Gastroesophageal sphincter (tissue), 4 donors: ENCODE results near the gene TET3. TPM values are rescaled to one million over a fixed set of nuclear protein-coding genes. Genes with fewer than 3 reads are reported as not detected.

Source experiments
- ATAC-seq: fragments of 150-250 bp; one replicate; pipeline ENCODE4 v1.9.1; 2016; ENCODE audit warnings: mild to moderate bottlenecking, moderate library complexity
- H3K27ac ChIP-seq, 4 donors: fragments of 200-600 bp; sonication (generic) in 3 of 4; 1 replicate in 3 of 4; 2 replicates in 1 of 4; pipeline ENCODE4 v1.5.1; 2016 to 2019
- H3K27me3 ChIP-seq: fragments of 200-600 bp; sonication (generic); one replicate; pipeline ENCODE4 v1.5.1; 2019
- H3K36me3 ChIP-seq, 2 donors: fragments of 200-600 bp; sonication (generic); one replicate each; pipeline ENCODE4 v1.5.1; 2019; ENCODE audit warnings: control low read depth in 1 of 2
- H3K4me1 ChIP-seq, 3 donors: fragments of 200-600 bp; sonication (generic); 1 replicate in 2 of 3; 2 replicates in 1 of 3; pipeline ENCODE4 v1.5.1; 2016 to 2019; ENCODE audit warnings: control low read depth in 2 of 3
- H3K4me3 ChIP-seq, 2 donors: fragments of 200-600 bp; sonication (generic); one replicate each; pipeline ENCODE4 v1.5.1; 2019; ENCODE audit warnings: mild to moderate bottlenecking in 1 of 2, moderate library complexity in 1 of 2
- H3K9me3 ChIP-seq, 3 donors: fragments of 200-600 bp; sonication (generic); one replicate each; pipeline ENCODE4 v1.5.1; 2017 to 2019; ENCODE audit warnings: control low read depth in 2 of 3
- EP300 ChIP-seq: sonication (generic); formaldehyde crosslinking; IDR thresholded peaks from one replicate; pipeline ENCODE4 v1.6.1; 2017; ENCODE audit warnings: antibody characterized with exemption, mild to moderate bottlenecking
- POLR2A ChIP-seq, 2 donors: fragments of 450-650 bp; IDR thresholded peaks; one replicate each; pipeline ENCODE4 v1.6.1; 2017; ENCODE audit warnings: antibody characterized with exemption in 2 of 2, mild to moderate bottlenecking in 2 of 2, moderate library complexity in 1 of 2
- POLR2AphosphoS5 ChIP-seq: sonication (generic); formaldehyde crosslinking; IDR thresholded peaks from one replicate; pipeline ENCODE4 v1.6.1; 2017; ENCODE audit warnings: antibody characterized with exemption
- WGBS, 2 donors: methylation state at CpG; one replicate each; pipeline ENCODE4 v1.1.5; 2018; ENCODE audit warnings: low coverage in 1 of 2; 5-methylcytosine and 5-hydroxymethylcytosine counted together
- total RNA-seq, 4 donors: library from RNA; depleted of rRNA; stranded (reverse); fragments of >200 nt; gene quantifications; one replicate each; pipeline ENCODE4 v1.1.0, GENCODE V29; 2016
- TF ChIP-seq, protein P1 (sequence below), 4 experiments: fragments of 200-600 bp in 2 of 4; fragments of 450-650 bp in 2 of 4; sonication (generic) in 1 of 4; IDR thresholded peaks; one replicate each; pipeline ENCODE4 v1.5.1; 2017 to 2019; ENCODE audit warnings: antibody characterized with exemption in 4 of 4, mild to moderate bottlenecking in 2 of 4, moderate library complexity in 2 of 4

The TET3 gene
- total RNA-seq, 4 donors from 2014 or later, result 3.3 to 8.9 (median 5.8) TPM

GRCh38 chr2:74007711-74008110 lies 23.0 kb downstream of the TET3 start:
- no peak for ATAC-seq
- WGBS, 2 donors, result 88 to 94% methylated on average over 5 of the region's 5 CpGs
- Histone ChIP-seq H3K27ac (no peak overlapping the region), H3K9me3 (no peaks in the 10 kb centered on the region), H3K36me3 (no peaks in the 10 kb centered on the region), H3K4me3 (no peak overlapping the region), H3K27me3 (no peaks in the 10 kb centered on the region), H3K4me1 (peaks cover 0 to 61% (median 19%) of the 10 kb centered on the region in 3 donors)
- no peak for TF ChIP-seq POLR2A (IDR thresholded peaks at IDR 0.05)
- TF ChIP-seq EP300, result no peak
- TF ChIP-seq, protein P1, sequence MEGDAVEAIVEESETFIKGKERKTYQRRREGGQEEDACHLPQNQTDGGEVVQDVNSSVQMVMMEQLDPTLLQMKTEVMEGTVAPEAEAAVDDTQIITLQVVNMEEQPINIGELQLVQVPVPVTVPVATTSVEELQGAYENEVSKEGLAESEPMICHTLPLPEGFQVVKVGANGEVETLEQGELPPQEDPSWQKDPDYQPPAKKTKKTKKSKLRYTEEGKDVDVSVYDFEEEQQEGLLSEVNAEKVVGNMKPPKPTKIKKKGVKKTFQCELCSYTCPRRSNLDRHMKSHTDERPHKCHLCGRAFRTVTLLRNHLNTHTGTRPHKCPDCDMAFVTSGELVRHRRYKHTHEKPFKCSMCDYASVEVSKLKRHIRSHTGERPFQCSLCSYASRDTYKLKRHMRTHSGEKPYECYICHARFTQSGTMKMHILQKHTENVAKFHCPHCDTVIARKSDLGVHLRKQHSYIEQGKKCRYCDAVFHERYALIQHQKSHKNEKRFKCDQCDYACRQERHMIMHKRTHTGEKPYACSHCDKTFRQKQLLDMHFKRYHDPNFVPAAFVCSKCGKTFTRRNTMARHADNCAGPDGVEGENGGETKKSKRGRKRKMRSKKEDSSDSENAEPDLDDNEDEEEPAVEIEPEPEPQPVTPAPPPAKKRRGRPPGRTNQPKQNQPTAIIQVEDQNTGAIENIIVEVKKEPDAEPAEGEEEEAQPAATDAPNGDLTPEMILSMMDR (IDR thresholded peaks at IDR 0.05), result no peak
- TF ChIP-seq POLR2AphosphoS5, result no peak

DNA sequence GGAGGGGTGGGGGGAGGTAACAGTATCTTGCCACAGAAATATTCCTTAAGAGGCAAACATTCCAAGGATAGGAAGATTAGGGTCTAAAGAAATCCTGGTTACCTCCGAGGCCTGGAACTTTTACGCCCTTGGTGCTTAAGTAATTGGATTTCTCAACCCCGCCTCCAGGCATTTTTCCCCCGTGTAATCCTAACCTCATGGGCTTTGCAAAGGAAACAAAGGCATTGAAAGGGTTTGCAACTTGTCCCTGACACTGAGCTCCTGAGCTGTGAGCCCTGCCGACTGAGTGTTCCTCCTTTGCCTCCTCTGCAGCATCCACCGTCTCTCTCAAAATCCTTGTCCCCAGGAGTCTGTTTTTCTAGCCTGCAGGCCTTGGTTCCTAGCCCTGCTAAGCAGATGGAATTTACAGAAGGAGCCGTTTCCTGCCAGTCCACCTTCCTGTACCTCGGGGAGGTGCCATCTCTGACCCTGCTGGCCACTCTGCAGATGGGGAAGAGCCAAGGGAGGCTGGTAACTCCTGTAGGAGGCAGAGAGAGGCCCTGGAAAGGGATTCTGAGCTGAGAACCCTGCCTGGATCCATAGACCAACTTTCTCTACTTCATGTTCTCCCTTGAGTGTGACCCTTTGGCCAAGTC lies 24.2 kb downstream of the TET3 start:
- Histone ChIP-seq H3K36me3 (no peaks in the 10 kb centered on the region), H3K27me3 (no peaks in the 10 kb centered on the region), H3K9me3 (no peaks in the 10 kb centered on the region), H3K27ac (no peak overlapping the region), H3K4me1 (peaks cover 0 to 50% (median 16%) of the 10 kb centered on the region in 3 donors), H3K4me3 (no peak overlapping the region)
- 66 to 80% methylated on average over 5 to 7 of the region's 8 CpGs for WGBS, 2 donors
- no peak for ATAC-seq
- no peak for TF ChIP-seq POLR2A (IDR thresholded peaks at IDR 0.05)
- TF ChIP-seq, protein P1 (IDR thresholded peaks at IDR 0.05), result no peak
- TF ChIP-seq EP300, result no peak
- TF ChIP-seq POLR2AphosphoS5, result no peak

GRCh38 chr2:74009577-74009976 lies 24.9 kb downstream of the TET3 start:
- H3K27ac ChIP-seq, result no peak overlapping the region
- TF ChIP-seq POLR2AphosphoS5, result no peak
- TF ChIP-seq POLR2A (IDR thresholded peaks at IDR 0.05), result no peak
- no peak for TF ChIP-seq EP300
- no peaks in the 10 kb centered on the region for H3K36me3 ChIP-seq
- no peaks in the 10 kb centered on the region for H3K27me3 ChIP-seq
- H3K9me3 ChIP-seq, result no peaks in the 10 kb centered on the region
- H3K4me1 ChIP-seq, result peaks cover 0 to 43% (median 16%) of the 10 kb centered on the region in 3 donors
- no peak for ATAC-seq
- H3K4me3 ChIP-seq, result no peak overlapping the region

- WGBS, 2 donors, result 27% methylated on average over 5 of the region's 13 CpGs; no CpG with 5 or more reads in 1 of the 2 donors
- Histone ChIP-seq H3K9me3 (no peaks in the 10 kb centered on the region), H3K36me3 (no peaks in the 10 kb centered on the region), H3K4me3 (no peak overlapping the region), H3K4me1 (peaks cover 0 to 37% (median 16%) of the 10 kb centered on the region in 3 donors), H3K27me3 (no peaks in the 10 kb centered on the region), H3K27ac (no peak overlapping the region)
- TF ChIP-seq, protein P1 (IDR thresholded peaks at IDR 0.05), result no peak
- TF ChIP-seq POLR2AphosphoS5, result no peak
- ATAC-seq, result no peak
Measured at GRCh38 chr2:74010087-74010541, 25.4 kb downstream of the TET3 start.

- H3K27me3 ChIP-seq, result no peaks in the 10 kb centered on the region
- ATAC-seq, result no peak
- no peak overlapping the region for H3K27ac ChIP-seq
Measured at GRCh38 chr2:74011246-74011645, 26.5 kb downstream of the TET3 start.

More at GRCh38 chr2:74011246-74011645, 26.5 kb downstream of the TET3 start:
- no peaks in the 10 kb centered on the region for H3K9me3 ChIP-seq
- TF ChIP-seq EP300 (no peak), POLR2A (IDR thresholded peaks at IDR 0.05) (no peak), POLR2AphosphoS5 (no peak)
- TF ChIP-seq, protein P1 (IDR thresholded peaks at IDR 0.05), result no peak
- peaks cover 0 to 28% (median 11%) of the 10 kb centered on the region in 3 donors for H3K4me1 ChIP-seq
- no peak overlapping the region for H3K4me3 ChIP-seq
- H3K36me3 ChIP-seq, result no peaks in the 10 kb centered on the region
- whole genome bisulfite sequencing, 2 donors, result 92 to 97% methylated on average over 5 of the region's 5 CpGs
